Osteoblast (primary cell): ENCODE data around the gene PROX1. TPM values are rescaled to one million over a fixed set of nuclear protein-coding genes. Genes with fewer than 3 reads are reported as not detected.

Experiments
- DNase-seq: peaks from one replicate; pipeline ENCODE4 v3.0.0; 2011; ENCODE audit warnings: low spot score, mixed read lengths; ENCODE audit not compliant: insufficient read length; ENCODE audit errors: missing footprints
- H2AFZ ChIP-seq: 2 replicates; pipeline ENCODE4 v1.6.0; 2011; ENCODE audit warnings: mild to moderate bottlenecking, low read length
- H3K27ac ChIP-seq: 2 replicates; pipeline ENCODE4 v1.5.1; 2011; ENCODE audit warnings: mild to moderate bottlenecking, low read depth, low read length, moderate library complexity
- H3K27me3 ChIP-seq: 2 replicates; pipeline ENCODE4 v1.6.0; 2012; ENCODE audit warnings: mild to moderate bottlenecking, control low read depth, inconsistent platforms, low read length, moderate library complexity; ENCODE audit not compliant: insufficient read depth
- H3K36me3 ChIP-seq: 2 replicates; pipeline ENCODE4 v1.5.1; 2011; ENCODE audit warnings: mild to moderate bottlenecking, low read length, control low read depth, moderate library complexity; ENCODE audit not compliant: insufficient read depth
- H3K4me1 ChIP-seq: 2 replicates; pipeline ENCODE4 v1.5.1; 2011; ENCODE audit warnings: mild to moderate bottlenecking, low read length, control low read depth, moderate library complexity; ENCODE audit not compliant: insufficient read depth
- H3K4me2 ChIP-seq: 2 replicates; pipeline ENCODE4 v1.6.0; 2011; ENCODE audit warnings: mild to moderate bottlenecking, low read length; ENCODE audit not compliant: insufficient read depth
- H3K4me3 ChIP-seq: fragments of 200-600 bp; sonication (generic); 3 replicates; pipeline ENCODE4 v1.5.1; 2012; ENCODE audit warnings: mild to moderate bottlenecking, low read length, inconsistent platforms; ENCODE audit not compliant: insufficient read depth
- H3K79me2 ChIP-seq: 2 replicates; pipeline ENCODE4 v1.6.0; 2012; ENCODE audit warnings: mild to moderate bottlenecking, low read length, control low read depth, inconsistent platforms; ENCODE audit not compliant: insufficient read depth
- H3K9me3 ChIP-seq: 2 replicates; pipeline ENCODE4 v1.5.1; 2011; ENCODE audit warnings: low read depth, low read length, control low read depth
- H4K20me1 ChIP-seq: 2 replicates; pipeline ENCODE4 v1.6.0; 2012; ENCODE audit warnings: mild to moderate bottlenecking, low read length, control low read depth; ENCODE audit not compliant: insufficient read depth
- total RNA-seq: library from RNA; depleted of rRNA; stranded (reverse); fragments of >200 nt; gene quantifications from 2 replicates; pipeline ENCODE4 v1.2.3, GENCODE V29; 2012
- TF ChIP-seq, protein P1 (sequence below): IDR thresholded peaks from 2 replicates; pipeline ENCODE4 v1.5.1; 2011; ENCODE audit warnings: mild to moderate bottlenecking, low read depth, low read length, moderate library complexity; ENCODE audit errors: extremely low read depth

The PROX1 gene
- total RNA-seq, 1 donor, result under 0.01 TPM

DNA sequence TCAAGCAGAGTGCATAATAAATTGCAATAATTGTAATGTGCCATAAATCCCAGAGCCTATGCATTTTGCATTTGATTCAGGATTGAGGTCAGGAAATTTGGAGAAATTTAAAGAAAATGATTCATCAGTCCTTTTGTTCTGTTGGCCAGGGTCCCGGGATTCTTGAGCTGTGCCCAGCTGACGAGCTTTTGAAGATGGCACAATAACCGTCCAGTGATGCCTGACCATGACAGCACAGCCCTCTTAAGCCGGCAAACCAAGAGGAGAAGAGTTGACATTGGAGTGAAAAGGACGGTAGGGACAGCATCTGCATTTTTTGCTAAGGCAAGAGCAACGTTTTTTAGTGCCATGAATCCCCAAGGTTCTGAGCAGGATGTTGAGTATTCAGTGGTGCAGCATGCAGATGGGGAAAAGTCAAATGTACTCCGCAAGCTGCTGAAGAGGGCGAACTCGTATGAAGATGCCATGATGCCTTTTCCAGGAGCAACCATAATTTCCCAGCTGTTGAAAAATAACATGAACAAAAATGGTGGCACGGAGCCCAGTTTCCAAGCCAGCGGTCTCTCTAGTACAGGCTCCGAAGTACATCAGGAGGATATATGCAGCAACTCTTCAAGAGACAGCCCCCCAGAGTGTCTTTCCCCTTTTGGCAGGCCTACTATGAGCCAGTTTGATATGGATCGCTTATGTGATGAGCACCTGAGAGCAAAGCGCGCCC is 8.7 kb downstream of the PROX1 start:
- no peak for DNase-seq
- Histone ChIP-seq H3K27ac (no peak overlapping the region), H3K4me3 (no peak overlapping the region), H3K4me2 (no peak overlapping the region), H2AFZ (no peak overlapping the region), H3K79me2 (no peaks in the 10 kb centered on the region), H3K27me3 (no peaks in the 10 kb centered on the region), H3K36me3 (no peaks in the 10 kb centered on the region), H4K20me1 (no peaks in the 10 kb centered on the region), H3K9me3 (no peaks in the 10 kb centered on the region), H3K4me1 (no peaks in the 10 kb centered on the region)
- TF ChIP-seq, protein P1, sequence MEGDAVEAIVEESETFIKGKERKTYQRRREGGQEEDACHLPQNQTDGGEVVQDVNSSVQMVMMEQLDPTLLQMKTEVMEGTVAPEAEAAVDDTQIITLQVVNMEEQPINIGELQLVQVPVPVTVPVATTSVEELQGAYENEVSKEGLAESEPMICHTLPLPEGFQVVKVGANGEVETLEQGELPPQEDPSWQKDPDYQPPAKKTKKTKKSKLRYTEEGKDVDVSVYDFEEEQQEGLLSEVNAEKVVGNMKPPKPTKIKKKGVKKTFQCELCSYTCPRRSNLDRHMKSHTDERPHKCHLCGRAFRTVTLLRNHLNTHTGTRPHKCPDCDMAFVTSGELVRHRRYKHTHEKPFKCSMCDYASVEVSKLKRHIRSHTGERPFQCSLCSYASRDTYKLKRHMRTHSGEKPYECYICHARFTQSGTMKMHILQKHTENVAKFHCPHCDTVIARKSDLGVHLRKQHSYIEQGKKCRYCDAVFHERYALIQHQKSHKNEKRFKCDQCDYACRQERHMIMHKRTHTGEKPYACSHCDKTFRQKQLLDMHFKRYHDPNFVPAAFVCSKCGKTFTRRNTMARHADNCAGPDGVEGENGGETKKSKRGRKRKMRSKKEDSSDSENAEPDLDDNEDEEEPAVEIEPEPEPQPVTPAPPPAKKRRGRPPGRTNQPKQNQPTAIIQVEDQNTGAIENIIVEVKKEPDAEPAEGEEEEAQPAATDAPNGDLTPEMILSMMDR, result no peak

DNA sequence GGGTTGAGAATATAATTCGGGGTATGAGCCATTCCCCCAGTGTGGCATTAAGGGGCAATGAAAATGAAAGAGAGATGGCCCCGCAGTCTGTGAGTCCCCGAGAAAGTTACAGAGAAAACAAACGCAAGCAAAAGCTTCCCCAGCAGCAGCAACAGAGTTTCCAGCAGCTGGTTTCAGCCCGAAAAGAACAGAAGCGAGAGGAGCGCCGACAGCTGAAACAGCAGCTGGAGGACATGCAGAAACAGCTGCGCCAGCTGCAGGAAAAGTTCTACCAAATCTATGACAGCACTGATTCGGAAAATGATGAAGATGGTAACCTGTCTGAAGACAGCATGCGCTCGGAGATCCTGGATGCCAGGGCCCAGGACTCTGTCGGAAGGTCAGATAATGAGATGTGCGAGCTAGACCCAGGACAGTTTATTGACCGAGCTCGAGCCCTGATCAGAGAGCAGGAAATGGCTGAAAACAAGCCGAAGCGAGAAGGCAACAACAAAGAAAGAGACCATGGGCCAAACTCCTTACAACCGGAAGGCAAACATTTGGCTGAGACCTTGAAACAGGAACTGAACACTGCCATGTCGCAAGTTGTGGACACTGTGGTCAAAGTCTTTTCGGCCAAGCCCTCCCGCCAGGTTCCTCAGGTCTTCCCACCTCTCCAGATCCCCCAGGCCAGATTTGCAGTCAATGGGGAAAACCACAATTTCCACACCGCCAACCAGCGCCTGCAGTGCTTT is 9.4 kb downstream of the PROX1 start:
- H3K27me3 ChIP-seq, result no peaks in the 10 kb centered on the region
- H2AFZ ChIP-seq, result no peak overlapping the region
- H3K9me3 ChIP-seq, result no peaks in the 10 kb centered on the region
- H3K27ac ChIP-seq, result no peak overlapping the region
- no peaks in the 10 kb centered on the region for H3K36me3 ChIP-seq
- no peaks in the 10 kb centered on the region for H4K20me1 ChIP-seq
- TF ChIP-seq, protein P1, result no peak
- H3K4me2 ChIP-seq, result no peak overlapping the region
- H3K4me1 ChIP-seq, result no peaks in the 10 kb centered on the region
- no peak for DNase-seq
- H3K79me2 ChIP-seq, result no peaks in the 10 kb centered on the region
- H3K4me3 ChIP-seq, result no peak overlapping the region

DNA sequence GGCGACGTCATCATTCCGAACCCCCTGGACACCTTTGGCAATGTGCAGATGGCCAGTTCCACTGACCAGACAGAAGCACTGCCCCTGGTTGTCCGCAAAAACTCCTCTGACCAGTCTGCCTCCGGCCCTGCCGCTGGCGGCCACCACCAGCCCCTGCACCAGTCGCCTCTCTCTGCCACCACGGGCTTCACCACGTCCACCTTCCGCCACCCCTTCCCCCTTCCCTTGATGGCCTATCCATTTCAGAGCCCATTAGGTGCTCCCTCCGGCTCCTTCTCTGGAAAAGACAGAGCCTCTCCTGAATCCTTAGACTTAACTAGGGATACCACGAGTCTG is 10.0 kb downstream of the PROX1 start:
- H3K79me2 ChIP-seq, result no peaks in the 10 kb centered on the region
- H3K9me3 ChIP-seq, result no peaks in the 10 kb centered on the region
- no peak for DNase-seq
- H3K4me3 ChIP-seq, result no peak overlapping the region
- no peaks in the 10 kb centered on the region for H4K20me1 ChIP-seq
- H3K4me2 ChIP-seq, result no peak overlapping the region
- TF ChIP-seq, protein P1, result no peak
- H3K36me3 ChIP-seq, result no peaks in the 10 kb centered on the region
- H3K27ac ChIP-seq, result no peak overlapping the region
- no peaks in the 10 kb centered on the region for H3K27me3 ChIP-seq
- no peak overlapping the region for H2AFZ ChIP-seq
- no peaks in the 10 kb centered on the region for H3K4me1 ChIP-seq

DNA sequence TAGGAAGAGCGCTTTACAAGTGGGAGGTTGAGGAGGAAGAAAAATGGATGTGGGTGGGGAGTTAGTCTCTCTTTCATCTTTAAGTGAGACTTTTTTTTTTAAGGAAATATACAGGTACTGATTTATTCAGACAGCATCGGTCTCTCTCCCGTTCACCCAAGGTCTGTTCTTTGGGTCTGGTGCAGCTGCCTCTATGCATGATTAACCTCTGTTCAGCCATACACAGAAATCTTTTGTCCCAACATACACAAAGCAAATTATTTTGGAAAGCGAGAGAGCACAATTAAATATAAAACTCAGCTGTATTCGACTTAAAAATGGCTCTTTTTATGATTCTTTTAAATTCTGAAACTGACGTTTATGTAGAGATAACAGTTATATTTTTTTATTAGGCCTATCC is 11.0 kb downstream of the PROX1 start:
- Histone ChIP-seq H3K27me3 (no peaks in the 10 kb centered on the region), H3K27ac (no peak overlapping the region), H3K79me2 (no peaks in the 10 kb centered on the region), H3K36me3 (no peaks in the 10 kb centered on the region), H3K4me3 (no peak overlapping the region), H2AFZ (no peak overlapping the region), H3K9me3 (no peaks in the 10 kb centered on the region), H3K4me1 (no peaks in the 10 kb centered on the region), H3K4me2 (no peak overlapping the region), H4K20me1 (no peaks in the 10 kb centered on the region)
- no peak for DNase-seq
- TF ChIP-seq, protein P1, result no peak
